IMR-90 (cell line): ENCODE measurements around the gene INPP5A. TPM values are rescaled to one million over a fixed set of nuclear protein-coding genes. Genes with fewer than 3 reads are reported as not detected.

Source experiments
- ATAC-seq: fragments of 200-7000 bp; cut with Tn5 transposase; 2 replicates; pipeline ENCODE4 v1.9.1; 2020; ENCODE audit warnings: low read depth, mild to moderate bottlenecking, moderate library complexity
- BruUV-seq: library from RNA; stranded (reverse); fragments of 400-500 nt; replicated peaks from 2 replicates; lab custom pipeline; 2021; lab: Mats Ljungman, UMichigan
- CTCF ChIA-PET: fragments of 300-600 bp; formaldehyde crosslinking; extraction: SDS; loops from one replicate; lab custom pipeline; 2021; ENCODE audit warnings: antibody characterized with exemption; lab: Yijun Ruan, JAX
- POLR2A ChIA-PET: fragments of 300-600 bp; sonication (Branson Sonifier 250); formaldehyde crosslinking; loops from one replicate; lab custom pipeline; 2022; ENCODE audit warnings: antibody characterized with exemption; ENCODE audit not compliant: unreplicated experiment; lab: Charles Lee
- DNase-seq: peaks from one replicate; pipeline ENCODE4 v3.0.0; 2013
- H2AFZ ChIP-seq: replicated peaks from 2 replicates; pipeline ENCODE3; 2013; ENCODE audit warnings: low read length, mild to moderate bottlenecking; ENCODE audit not compliant: poor library complexity
- H2AK5ac ChIP-seq: 2 replicates; pipeline ENCODE4 v1.6.1; 2013; ENCODE audit warnings: low read depth, low read length, inconsistent platforms
- H2AK9ac ChIP-seq: replicated peaks from 2 replicates; pipeline ENCODE3; 2013; ENCODE audit warnings: mild to moderate bottlenecking, low read depth, low read length, moderate library complexity; ENCODE audit not compliant: poor library complexity
- H2BK120ac ChIP-seq: 2 replicates; pipeline ENCODE4 v1.6.1; 2013; ENCODE audit warnings: low read depth, low read length, inconsistent platforms
- H2BK15ac ChIP-seq: 3 replicates; pipeline ENCODE4 v1.6.1; 2013; ENCODE audit warnings: low read depth, low read length, inconsistent platforms
- H2BK20ac ChIP-seq: 2 replicates; pipeline ENCODE4 v1.6.1; 2013; ENCODE audit warnings: low read depth, mild to moderate bottlenecking, inconsistent platforms, low read length, moderate library complexity
- H2BK5ac ChIP-seq: 2 replicates; pipeline ENCODE4 v1.6.1; 2013; ENCODE audit warnings: mild to moderate bottlenecking, low read depth, low read length, inconsistent platforms; ENCODE audit not compliant: poor library complexity, severe bottlenecking
- H3K14ac ChIP-seq: replicated peaks from 2 replicates; pipeline ENCODE4 v1.6.1; 2013; ENCODE audit warnings: low read depth, low read length, inconsistent platforms
- H3K18ac ChIP-seq: 2 replicates; pipeline ENCODE4 v1.6.1; 2013; ENCODE audit warnings: low read depth, low read length, control low read depth
- H3K23ac ChIP-seq: 2 replicates; pipeline ENCODE4 v1.6.1; 2013; ENCODE audit warnings: low read depth, low read length, inconsistent platforms
- H3K27ac ChIP-seq: 2 replicates; pipeline ENCODE4 v1.5.1; 2013; ENCODE audit warnings: mild to moderate bottlenecking, control low read depth, low read length; ENCODE audit not compliant: insufficient read depth
- H3K27me3 ChIP-seq: 2 replicates; pipeline ENCODE4 v1.6.1; 2013; ENCODE audit warnings: low read length; ENCODE audit not compliant: control insufficient read depth, insufficient read depth
- H3K36me3 ChIP-seq: 2 replicates; pipeline ENCODE4 v1.6.1; 2013; ENCODE audit warnings: low read length, mixed read lengths; ENCODE audit not compliant: control insufficient read depth, insufficient read depth
- H3K4ac ChIP-seq: 2 replicates; pipeline ENCODE4 v1.6.1; 2013; ENCODE audit warnings: low read depth, low read length, inconsistent platforms
- H3K4me1 ChIP-seq: 2 replicates; pipeline ENCODE4 v1.6.1; 2013; ENCODE audit warnings: low read length, mixed read lengths; ENCODE audit not compliant: control insufficient read depth, insufficient read depth
- H3K4me2 ChIP-seq: 2 replicates; pipeline ENCODE4 v1.6.1; 2013; ENCODE audit warnings: low read depth, mild to moderate bottlenecking, control low read depth, low read length, moderate library complexity
- H3K4me3 ChIP-seq: 2 replicates; pipeline ENCODE4 v1.5.1; 2013; ENCODE audit warnings: low read depth, mild to moderate bottlenecking, control low read depth, low read length, moderate library complexity; ENCODE audit not compliant: insufficient read depth
- H3K56ac ChIP-seq: 2 replicates; pipeline ENCODE4 v1.6.1; 2013; ENCODE audit warnings: low read length, inconsistent platforms; ENCODE audit not compliant: insufficient read depth; ENCODE audit errors: extremely low read depth
- H3K79me1 ChIP-seq, 2 experiments: 2 replicates each; pipeline ENCODE4 v1.6.1; 2013; ENCODE audit warnings: low read length in 2 of 2, inconsistent platforms in 1 of 2, low read depth in 1 of 2
- H3K9ac ChIP-seq: 2 replicates; pipeline ENCODE4 v1.6.1; 2013; ENCODE audit warnings: low read depth, low read length, control low read depth
- H3K9me1 ChIP-seq: 2 replicates; pipeline ENCODE4 v1.6.1; 2013; ENCODE audit warnings: low read length, inconsistent platforms; ENCODE audit not compliant: insufficient read depth
- H3K9me3 ChIP-seq: 2 replicates; pipeline ENCODE4 v1.6.1; 2013; ENCODE audit warnings: low read length; ENCODE audit not compliant: control insufficient read depth, insufficient read depth
- H4K20me1 ChIP-seq: 2 replicates; pipeline ENCODE4 v1.6.1; 2013; ENCODE audit warnings: low read length, inconsistent platforms; ENCODE audit not compliant: insufficient read depth
- H4K5ac ChIP-seq: 2 replicates; pipeline ENCODE4 v1.6.1; 2013; ENCODE audit warnings: mild to moderate bottlenecking, low read depth, low read length, control low read depth
- H4K8ac ChIP-seq, 2 experiments: 2 replicates each; pipeline ENCODE4 v1.6.1; 2013; ENCODE audit warnings: low read depth in 2 of 2, low read length in 2 of 2, control low read depth in 1 of 2, inconsistent platforms in 1 of 2
- H4K91ac ChIP-seq: 2 replicates; pipeline ENCODE4 v1.6.1; 2013; ENCODE audit warnings: low read depth, low read length, inconsistent platforms; ENCODE audit not compliant: insufficient read depth
- BHLHE40 ChIP-seq: fragments of 150-350 bp; IDR thresholded peaks from 2 replicates; pipeline ENCODE4 v1.6.1; 2016; ENCODE audit warnings: mild to moderate bottlenecking, low read depth, low read length
- CEBPB ChIP-seq: IDR thresholded peaks from 2 replicates; pipeline ENCODE4 v1.6.1; 2012; ENCODE audit warnings: low read depth, low read length, improper control_type of control experiment
- CHD1 ChIP-seq: IDR thresholded peaks from 2 replicates; pipeline ENCODE4 v1.6.1; 2012; ENCODE audit warnings: low read depth, low read length, improper control_type of control experiment
- CTCF ChIP-seq: conservative IDR thresholded peaks from 2 replicates; pipeline ENCODE4 v1.5.1; 2012; ENCODE audit warnings: mild to moderate bottlenecking, low read depth, low read length, improper control_type of control experiment
- ELK1 ChIP-seq: fragments of 150-350 bp; IDR thresholded peaks from 2 replicates; pipeline ENCODE4 v1.6.1; 2016; ENCODE audit warnings: low read depth, mild to moderate bottlenecking, low read length, moderate library complexity, borderline replicate concordance
- FOS ChIP-seq: fragments of 150-350 bp; IDR thresholded peaks from 2 replicates; pipeline ENCODE4 v1.6.1; 2016; ENCODE audit warnings: low read depth, low read length
- MAFK ChIP-seq: IDR thresholded peaks from 2 replicates; pipeline ENCODE4 v1.6.1; 2012; ENCODE audit warnings: low read depth, low read length, improper control_type of control experiment
- MAZ ChIP-seq: IDR thresholded peaks from 2 replicates; pipeline ENCODE4 v1.6.1; 2012; ENCODE audit warnings: low read depth, mild to moderate bottlenecking, low read length, improper control_type of control experiment, moderate library complexity, borderline replicate concordance
- NFE2L2 ChIP-seq: fragments of 150-350 bp; IDR thresholded peaks from 2 replicates; pipeline ENCODE4 v1.6.1; 2016; ENCODE audit warnings: low read depth, mild to moderate bottlenecking, low read length
- RCOR1 ChIP-seq: IDR thresholded peaks from 2 replicates; pipeline ENCODE4 v1.6.1; 2012; ENCODE audit warnings: mild to moderate bottlenecking, low read length, improper control_type of control experiment; ENCODE audit not compliant: insufficient replicate concordance
- RFX5 ChIP-seq: IDR thresholded peaks from 2 replicates; pipeline ENCODE4 v1.8.0; 2012; ENCODE audit warnings: low read depth, mild to moderate bottlenecking, low read length, moderate library complexity
- SMC3 ChIP-seq: fragments of 150-350 bp; IDR thresholded peaks from 2 replicates; pipeline ENCODE4 v1.6.1; 2016; ENCODE audit warnings: low read depth, mild to moderate bottlenecking, antibody characterized with exemption, low read length, moderate library complexity
- USF2 ChIP-seq: fragments of 150-350 bp; IDR thresholded peaks from 2 replicates; pipeline ENCODE4 v1.6.1; 2017; ENCODE audit warnings: mild to moderate bottlenecking, antibody characterized with exemption, low read length, low read depth
- whole genome bisulfite sequencing, 2 experiments: methylation state at CpG; one replicate each; pipeline versions ENCODE4 v1.1.5 to v1.1.7; 2013; ENCODE audit warnings: missing lambda C conversion rate in 2 of 2; ENCODE audit not compliant: insufficient read length in 1 of 2; ENCODE audit errors: extremely low coverage in 2 of 2; 5-methylcytosine and 5-hydroxymethylcytosine counted together
- dilution Hi-C: fragments of 300-500 bp; cut with HindIII; formaldehyde crosslinking; loops from one replicate; pipeline ENCODE4 v1.14.3; 2018; ENCODE audit warnings: low sequenced_read_pairs; ENCODE audit not compliant: unreplicated experiment
- in situ Hi-C: fragments of 300-500 bp; cut with MboI; formaldehyde crosslinking; loops from 3 replicates; pipeline ENCODE4 v1.14.3; 2019; ENCODE audit warnings: low sequenced_read_pairs, inconsistent platforms, mixed read lengths
- intact Hi-C: fragments of 100-400 bp; cut with micrococcal nuclease; formaldehyde crosslinking; loops from 2 replicates; pipeline ENCODE4 v1.10.0; 2022
- polyA plus RNA-seq, 3 experiments: library from polyadenylated mRNA; depleted of rRNA; stranded (reverse); fragments of >200 nt; gene quantifications; 2 replicates each; pipeline ENCODE4 v1.2.3, GENCODE V29; 2012; ENCODE audit warnings: low replicate concordance in 1 of 3
- total RNA-seq: library from RNA; depleted of rRNA; stranded (reverse); fragments of >200 nt; gene quantifications from 2 replicates; pipeline ENCODE4 v1.2.3, GENCODE V29; 2012

Gene INPP5A
- total and polyA plus RNA-seq, 2 of the 4 experiments (the other 2 are of a cell fraction), result 21.4 to 36.7 TPM

GRCh38 chr10:132786884-132787494 lies 249.4 kb downstream of the INPP5A start:
- dilution Hi-C loops (no loop called here), in situ Hi-C loops (no loop called here), intact Hi-C loops (no loop called here)
- Histone ChIP-seq H3K4me2 (no peak overlapping the region), H4K91ac (no peak overlapping the region), H3K36me3 (peaks cover 4% of the 10 kb centered on the region), H2BK120ac (no peak overlapping the region), H3K9me3 (peaks cover 5% of the 10 kb centered on the region; the same call in 1 of the 2 replicates), H3K4me1 (no peaks in the 10 kb centered on the region), H2BK15ac (no peak overlapping the region), H3K4me3 (no peak overlapping the region), H2AFZ (no peak overlapping the region), H3K14ac (no peak overlapping the region), H3K9me1 (no peaks in the 10 kb centered on the region), H3K9ac (no peak overlapping the region), H3K23ac (no peak overlapping the region), H3K4ac (no peak overlapping the region), H2AK9ac (no peak overlapping the region), H3K27me3 (peaks cover 66% of the 10 kb centered on the region), H3K79me1 (no peaks in the 10 kb centered on the region), H3K18ac (no peak overlapping the region), H3K56ac (no peak overlapping the region), H2BK20ac (no peak overlapping the region), H4K20me1 (no peaks in the 10 kb centered on the region), H2AK5ac (no peak overlapping the region), H4K5ac (no peak overlapping the region), H3K27ac (no peak overlapping the region), H2BK5ac (no peak overlapping the region), H4K8ac (no peak overlapping the region)
- ATAC-seq (no peak), DNase-seq (no peak)
- CTCF ChIA-PET, result no interaction called here
- TF ChIP-seq MAFK (no peak), USF2 (no peak), SMC3 (no peak), MAZ (no peak), CEBPB (no peak), NFE2L2 (no peak), CHD1 (no peak), ELK1 (no peak), FOS (no peak), RFX5 (no peak), BHLHE40 (no peak), CTCF (no peak), RCOR1 (no peak)
- WGBS, 2 experiments, result 5% methylated on average over 52 of the region's 80 CpGs; no CpG with 5 or more reads in 1 of the 2 experiments
- no TSS peak for BruUV-seq
- POLR2A ChIA-PET, result no interaction called here
